SK-N-SH treated with all-trans-retinoic acid at 6 μM for 48 hours (cell line): ENCODE results near the gene PCBP3.

Source experiments
- ATAC-seq: fragments of 200-7000 bp; cut with Tn5 transposase; 3 replicates; pipeline ENCODE4 v1.9.1; 2020; ENCODE audit warnings: mild to moderate bottlenecking, moderate library complexity
- ARNTL ChIP-seq: fragments of 450-650 bp; formaldehyde crosslinking; IDR thresholded peaks from 2 replicates; pipeline ENCODE4 v1.5.0; 2020; ENCODE audit warnings: low read depth, mild to moderate bottlenecking, moderate library complexity, borderline replicate concordance
- CSDC2 ChIP-seq: fragments of 250-450 bp; sonication (Bioruptor Pico); IDR thresholded peaks from 2 replicates; pipeline ENCODE4 v1.5.0; 2020; ENCODE audit warnings: mild to moderate bottlenecking, moderate library complexity
- CSRNP3 ChIP-seq: fragments of 250-450 bp; sonication (Bioruptor Pico); IDR thresholded peaks from 2 replicates; pipeline ENCODE4 v1.5.1; 2021; ENCODE audit warnings: mild to moderate bottlenecking, moderate library complexity
- ESRRG ChIP-seq: fragments of 250-450 bp; sonication (Bioruptor Pico); IDR thresholded peaks from 2 replicates; pipeline ENCODE4 v1.6.1; 2021; ENCODE audit warnings: mild to moderate bottlenecking
- GLIS3 ChIP-seq: fragments of 250-450 bp; sonication (Bioruptor Pico); IDR thresholded peaks from 2 replicates; pipeline ENCODE4 v1.5.0; 2020; ENCODE audit warnings: mild to moderate bottlenecking, moderate library complexity
- ISL1 ChIP-seq: fragments of 250-450 bp; sonication (Bioruptor Pico); IDR thresholded peaks from 2 replicates; pipeline ENCODE4 v2.1.2; 2022; ENCODE audit warnings: mild to moderate bottlenecking, moderate library complexity
- OSR1 ChIP-seq: fragments of 250-450 bp; sonication (Bioruptor Pico); IDR thresholded peaks from 2 replicates; pipeline ENCODE4 v1.8.0; 2022; ENCODE audit warnings: moderate library complexity, mild to moderate bottlenecking, inconsistent platforms
- PATZ1 ChIP-seq: fragments of 250-450 bp; sonication (Bioruptor Pico); IDR thresholded peaks from 2 replicates; pipeline ENCODE4 v1.8.0; 2020; ENCODE audit warnings: mild to moderate bottlenecking, moderate library complexity, borderline replicate concordance
- PPARA ChIP-seq: fragments of 250-450 bp; sonication (Bioruptor Pico); IDR thresholded peaks from 2 replicates; pipeline ENCODE4 v1.5.0; 2020; ENCODE audit warnings: mild to moderate bottlenecking, borderline replicate concordance
- RARB ChIP-seq: fragments of 250-450 bp; sonication (Bioruptor Pico); IDR thresholded peaks from 2 replicates; pipeline ENCODE4 v1.8.0; 2021; ENCODE audit warnings: mild to moderate bottlenecking, moderate library complexity
- SNAI2 ChIP-seq: fragments of 250-450 bp; sonication (Bioruptor Pico); IDR thresholded peaks from 2 replicates; pipeline ENCODE4 v1.5.0; 2020; ENCODE audit warnings: mild to moderate bottlenecking, moderate library complexity
- TCF4 ChIP-seq: fragments of 250-450 bp; sonication (Bioruptor Pico); IDR thresholded peaks from 2 replicates; pipeline ENCODE4 v1.8.0; 2021; ENCODE audit warnings: mild to moderate bottlenecking, moderate library complexity, borderline replicate concordance
- TOX ChIP-seq: fragments of 250-450 bp; sonication (Bioruptor Pico); IDR thresholded peaks from 2 replicates; pipeline ENCODE4 v1.8.0; 2021; ENCODE audit warnings: mild to moderate bottlenecking, moderate library complexity, borderline replicate concordance
- ZC3H10 ChIP-seq: fragments of 250-450 bp; sonication (Bioruptor Pico); IDR thresholded peaks from 2 replicates; pipeline ENCODE4 v1.5.1; 2021; ENCODE audit warnings: mild to moderate bottlenecking, moderate library complexity
- ZFP3 ChIP-seq: fragments of 250-450 bp; sonication (Bioruptor Pico); IDR thresholded peaks from 2 replicates; pipeline ENCODE4 v1.5.0; 2020; ENCODE audit warnings: mild to moderate bottlenecking, moderate library complexity
- ZFP30 ChIP-seq: fragments of 450-650 bp; formaldehyde crosslinking; IDR thresholded peaks from 2 replicates; pipeline ENCODE4 v1.5.0; 2022; ENCODE audit warnings: mild to moderate bottlenecking, moderate library complexity
- ZNF565 ChIP-seq: fragments of 450-650 bp; formaldehyde crosslinking; conservative IDR thresholded peaks from 2 replicates; pipeline ENCODE4 v1.5.0; 2020; ENCODE audit warnings: low read depth, mild to moderate bottlenecking, moderate library complexity
- ZNF70 ChIP-seq: fragments of 450-650 bp; formaldehyde crosslinking; IDR thresholded peaks from 2 replicates; pipeline ENCODE4 v1.5.0; 2020; ENCODE audit warnings: mild to moderate bottlenecking, moderate library complexity
- ZNF8 ChIP-seq: fragments of 450-650 bp; formaldehyde crosslinking; IDR thresholded peaks from 2 replicates; pipeline ENCODE4 v1.5.0; 2020; ENCODE audit warnings: mild to moderate bottlenecking, moderate library complexity
- TF ChIP-seq, protein P1 (sequence below): fragments of 250-450 bp; sonication (Bioruptor Pico); IDR thresholded peaks from 2 replicates; pipeline ENCODE4 v1.8.0; 2021; ENCODE audit warnings: low read depth, mild to moderate bottlenecking, moderate library complexity, borderline replicate concordance
- TF ChIP-seq, protein P2 (sequence below): fragments of 250-450 bp; sonication (Bioruptor Pico); IDR thresholded peaks from 2 replicates; pipeline ENCODE4 v1.5.0; 2020; ENCODE audit warnings: mild to moderate bottlenecking, moderate library complexity

Gene PCBP3

DNA sequence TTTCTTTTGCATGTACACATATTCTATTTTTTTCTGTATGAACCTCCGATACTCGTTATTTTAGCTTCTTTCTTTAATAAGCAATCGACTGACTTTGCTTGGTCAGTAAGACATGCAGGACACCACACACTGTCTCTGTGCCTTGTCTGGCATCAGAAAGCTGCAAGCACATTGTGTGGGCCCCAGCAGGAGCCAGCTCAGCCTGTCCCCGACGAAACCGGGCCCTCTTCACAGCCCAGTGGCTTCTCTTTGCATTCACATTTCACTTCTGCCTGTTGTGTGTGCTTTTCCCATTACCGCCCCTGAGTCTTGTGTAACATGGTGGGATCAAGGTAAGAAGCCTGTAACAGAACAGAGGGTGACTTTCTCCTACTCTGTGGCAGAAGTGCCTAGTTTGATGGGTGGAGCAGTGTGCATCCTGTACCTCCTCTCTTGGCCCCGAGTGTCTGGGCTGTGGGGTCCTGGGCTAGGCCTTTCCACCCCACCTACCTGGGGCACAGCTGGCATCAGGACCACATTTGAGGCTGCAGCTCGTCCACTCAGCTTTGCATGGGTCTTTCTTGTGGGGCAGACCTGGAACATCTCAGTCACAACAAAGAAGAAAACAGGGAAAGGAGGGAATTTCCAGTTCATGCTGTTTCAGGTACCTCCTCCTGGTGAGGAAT is 219.2 kb downstream of the PCBP3 start:
- TF ChIP-seq ESRRG (CRISPR knock-in tag) (no peak), TCF4 (CRISPR knock-in tag) (no peak), OSR1 (no peak), ISL1 (CRISPR knock-in tag) (no peak)
- TF ChIP-seq, all 23 proteins: peak for 0
- ATAC-seq: no peak

DNA sequence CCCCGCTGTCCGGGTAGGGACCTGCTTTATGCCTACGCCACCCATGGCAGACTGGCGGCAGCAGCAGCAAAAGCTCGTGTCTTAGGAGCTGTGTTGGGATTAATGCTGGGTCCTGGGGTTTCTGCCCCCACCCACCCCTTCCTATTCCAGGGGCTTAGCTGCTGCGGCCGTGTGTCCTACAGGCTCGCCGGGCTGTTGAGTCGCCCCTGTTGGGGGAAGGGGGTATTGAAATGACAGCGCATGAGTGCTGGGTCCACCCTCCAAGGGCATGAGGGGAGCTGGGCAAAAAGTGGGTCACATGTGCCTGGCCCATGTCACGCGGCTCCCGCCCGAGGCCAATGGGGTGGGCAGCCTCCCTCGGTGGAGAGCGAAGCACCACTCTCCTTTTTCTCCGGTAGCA is 219.7 kb downstream of the PCBP3 start:
- no peak for TF ChIP-seq ZFP3
- no peak for TF ChIP-seq CSRNP3 (CRISPR knock-in tag)
- TF ChIP-seq GLIS3 (CRISPR knock-in tag): no peak
- TF ChIP-seq, protein P1, sequence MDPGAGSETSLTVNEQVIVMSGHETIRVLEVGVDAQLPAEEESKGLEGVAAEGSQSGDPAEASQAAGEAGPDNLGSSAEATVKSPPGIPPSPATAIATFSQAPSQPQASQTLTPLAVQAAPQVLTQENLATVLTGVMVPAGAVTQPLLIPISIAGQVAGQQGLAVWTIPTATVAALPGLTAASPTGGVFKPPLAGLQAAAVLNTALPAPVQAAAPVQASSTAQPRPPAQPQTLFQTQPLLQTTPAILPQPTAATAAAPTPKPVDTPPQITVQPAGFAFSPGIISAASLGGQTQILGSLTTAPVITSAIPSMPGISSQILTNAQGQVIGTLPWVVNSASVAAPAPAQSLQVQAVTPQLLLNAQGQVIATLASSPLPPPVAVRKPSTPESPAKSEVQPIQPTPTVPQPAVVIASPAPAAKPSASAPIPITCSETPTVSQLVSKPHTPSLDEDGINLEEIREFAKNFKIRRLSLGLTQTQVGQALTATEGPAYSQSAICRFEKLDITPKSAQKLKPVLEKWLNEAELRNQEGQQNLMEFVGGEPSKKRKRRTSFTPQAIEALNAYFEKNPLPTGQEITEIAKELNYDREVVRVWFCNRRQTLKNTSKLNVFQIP (CRISPR knock-in tag): no peak
- no peak for TF ChIP-seq OSR1
- TF ChIP-seq, protein P2, sequence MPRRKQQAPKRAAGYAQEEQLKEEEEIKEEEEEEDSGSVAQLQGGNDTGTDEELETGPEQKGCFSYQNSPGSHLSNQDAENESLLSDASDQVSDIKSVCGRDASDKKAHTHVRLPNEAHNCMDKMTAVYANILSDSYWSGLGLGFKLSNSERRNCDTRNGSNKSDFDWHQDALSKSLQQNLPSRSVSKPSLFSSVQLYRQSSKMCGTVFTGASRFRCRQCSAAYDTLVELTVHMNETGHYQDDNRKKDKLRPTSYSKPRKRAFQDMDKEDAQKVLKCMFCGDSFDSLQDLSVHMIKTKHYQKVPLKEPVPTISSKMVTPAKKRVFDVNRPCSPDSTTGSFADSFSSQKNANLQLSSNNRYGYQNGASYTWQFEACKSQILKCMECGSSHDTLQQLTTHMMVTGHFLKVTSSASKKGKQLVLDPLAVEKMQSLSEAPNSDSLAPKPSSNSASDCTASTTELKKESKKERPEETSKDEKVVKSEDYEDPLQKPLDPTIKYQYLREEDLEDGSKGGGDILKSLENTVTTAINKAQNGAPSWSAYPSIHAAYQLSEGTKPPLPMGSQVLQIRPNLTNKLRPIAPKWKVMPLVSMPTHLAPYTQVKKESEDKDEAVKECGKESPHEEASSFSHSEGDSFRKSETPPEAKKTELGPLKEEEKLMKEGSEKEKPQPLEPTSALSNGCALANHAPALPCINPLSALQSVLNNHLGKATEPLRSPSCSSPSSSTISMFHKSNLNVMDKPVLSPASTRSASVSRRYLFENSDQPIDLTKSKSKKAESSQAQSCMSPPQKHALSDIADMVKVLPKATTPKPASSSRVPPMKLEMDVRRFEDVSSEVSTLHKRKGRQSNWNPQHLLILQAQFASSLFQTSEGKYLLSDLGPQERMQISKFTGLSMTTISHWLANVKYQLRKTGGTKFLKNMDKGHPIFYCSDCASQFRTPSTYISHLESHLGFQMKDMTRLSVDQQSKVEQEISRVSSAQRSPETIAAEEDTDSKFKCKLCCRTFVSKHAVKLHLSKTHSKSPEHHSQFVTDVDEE (CRISPR knock-in tag): no peak
- no peak for TF ChIP-seq ZNF70
- no peak for TF ChIP-seq TOX (CRISPR knock-in tag)
- no peak for TF ChIP-seq ESRRG (CRISPR knock-in tag)
- no peak for TF ChIP-seq ZNF8
- no peak for TF ChIP-seq PATZ1
- no peak for TF ChIP-seq ARNTL (CRISPR knock-in tag)
- no peak for TF ChIP-seq RARB (CRISPR knock-in tag)
- TF ChIP-seq ZFP30 (CRISPR knock-in tag): no peak
- no peak for TF ChIP-seq PPARA (CRISPR knock-in tag)
- no peak for TF ChIP-seq SNAI2 (CRISPR knock-in tag)
- TF ChIP-seq ZC3H10: no peak
- no peak for TF ChIP-seq ZNF565 (CRISPR knock-in tag)
- TF ChIP-seq, all 23 proteins: peak for 0
- ATAC-seq: no peak

- ATAC-seq: no peak
- TF ChIP-seq ZFP3: no peak
- TF ChIP-seq TOX (CRISPR knock-in tag): no peak
- no peak for TF ChIP-seq CSRNP3 (CRISPR knock-in tag)
- no peak for TF ChIP-seq PPARA (CRISPR knock-in tag)
- no peak for TF ChIP-seq ZNF565 (CRISPR knock-in tag)
- TF ChIP-seq ESRRG (CRISPR knock-in tag): no peak
- no peak for TF ChIP-seq ZC3H10
- no peak for TF ChIP-seq GLIS3 (CRISPR knock-in tag)
- TF ChIP-seq ISL1 (CRISPR knock-in tag): no peak
- TF ChIP-seq, protein P1 (CRISPR knock-in tag): no peak
- no peak for TF ChIP-seq CSDC2 (CRISPR knock-in tag)
Observed at GRCh38 chr21:45863751-45864150, 220.2 kb downstream of the PCBP3 start.
